H1 (cell line): ENCODE data around the gene OIP5.

Source experiments
- EZH2 ChIP-seq: fragments of 200-600 bp; sonication (generic); IDR thresholded peaks from 2 replicates; pipeline ENCODE4 v1.7.1; 2012; ENCODE audit warnings: low read depth, mild to moderate bottlenecking, moderate library complexity, low read length, inconsistent platforms; ENCODE audit not compliant: severe bottlenecking
- JUND ChIP-seq: IDR thresholded peaks from 2 replicates; pipeline ENCODE4 v1.6.1; 2011; ENCODE audit warnings: mild to moderate bottlenecking, improper control_type of control experiment, low read length
- NRF1 ChIP-seq: IDR thresholded peaks from 2 replicates; pipeline ENCODE4 v1.6.1; 2011; ENCODE audit warnings: mild to moderate bottlenecking, low read depth, low read length, improper control_type of control experiment
- PHF8 ChIP-seq: fragments of 200-600 bp; sonication (generic); conservative IDR thresholded peaks from 2 replicates; pipeline ENCODE4 v1.7.1; 2012; ENCODE audit warnings: low read depth, mild to moderate bottlenecking, inconsistent platforms, low read length, moderate library complexity
- POLR2A ChIP-seq, 2 experiments: IDR thresholded peaks; 1 replicate in 1 of 2; 2 replicates in 1 of 2; pipeline ENCODE4 v1.6.1; 2011; ENCODE audit warnings: low read depth in 2 of 2, low read length in 2 of 2, mild to moderate bottlenecking in 2 of 2; ENCODE audit errors: control extremely low read depth in 1 of 2
- POLR2AphosphoS5 ChIP-seq: IDR thresholded peaks from 2 replicates; pipeline ENCODE4 v1.6.1; 2011; ENCODE audit warnings: low read depth, low read length
- RAD21 ChIP-seq, 2 experiments: IDR thresholded peaks in 1 of 2; conservative IDR thresholded peaks in 1 of 2; 2 replicates each; pipeline ENCODE4 v1.6.1; 2011; ENCODE audit warnings: low read depth in 2 of 2, low read length in 2 of 2, improper control_type of control experiment in 1 of 2, inconsistent platforms in 1 of 2, mild to moderate bottlenecking in 1 of 2, moderate library complexity in 1 of 2
- RFX5 ChIP-seq: IDR thresholded peaks from 2 replicates; pipeline ENCODE4 v1.6.1; 2011; ENCODE audit warnings: low read depth, low read length, improper control_type of control experiment, borderline replicate concordance
- SP1 ChIP-seq: IDR thresholded peaks from 2 replicates; pipeline ENCODE4 v1.6.1; 2011; ENCODE audit warnings: low read depth, low read length
- SUZ12 ChIP-seq: fragments of 200-600 bp; sonication (generic); IDR thresholded peaks from 2 replicates; pipeline ENCODE4 v1.6.1; 2012; ENCODE audit warnings: mild to moderate bottlenecking, inconsistent platforms, low read length, moderate library complexity, mixed read lengths
- TF ChIP-seq, protein P1 (sequence below), 3 experiments: IDR thresholded peaks; 1 replicate in 2 of 3; 2 replicates in 1 of 3; pipeline versions ENCODE4 v1.5.1 to v1.6.1; 2011; ENCODE audit warnings: low read length in 3 of 3, mild to moderate bottlenecking in 3 of 3, inconsistent platforms in 2 of 3, low read depth in 1 of 3, moderate library complexity in 1 of 3; ENCODE audit not compliant: insufficient read depth in 1 of 3; ENCODE audit errors: control extremely low read depth in 1 of 3
- TF ChIP-seq, protein P2 (sequence below): fragments of 300-600 bp; sonication (generic); IDR thresholded peaks from 2 replicates; pipeline ENCODE4 v1.7.1; 2012; ENCODE audit warnings: low read length, moderate library complexity, mild to moderate bottlenecking, inconsistent platforms; ENCODE audit not compliant: insufficient replicate concordance

DNA sequence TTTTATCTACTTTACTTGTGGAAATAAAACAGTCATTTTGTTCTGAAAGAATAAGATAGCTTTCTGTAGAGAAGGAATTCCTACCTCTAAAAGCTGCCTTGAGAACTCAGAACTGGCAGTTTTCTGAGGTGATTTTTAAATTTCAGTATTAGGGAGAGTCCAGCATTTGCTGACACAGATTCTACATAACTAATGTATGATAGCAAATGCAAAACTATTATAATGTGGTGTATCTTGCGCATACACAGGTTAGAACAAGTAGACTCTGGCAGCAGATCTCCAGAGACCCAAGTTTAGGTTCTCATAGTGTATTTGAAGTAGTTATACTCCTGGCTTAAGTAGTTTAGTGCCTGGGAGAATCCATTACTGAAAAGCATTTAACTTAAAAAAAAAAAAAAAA lies 30.8 kb downstream of the OIP5 start:
- TF ChIP-seq RAD21 (IDR thresholded peaks at IDR 0.05 in 1 of 2, conservative IDR thresholded peaks at IDR 0.05 in 1 of 2; ENCODE audit: low read depth in 2 of 2, low read length in 2 of 2), result no peak
- TF ChIP-seq, protein P1, sequence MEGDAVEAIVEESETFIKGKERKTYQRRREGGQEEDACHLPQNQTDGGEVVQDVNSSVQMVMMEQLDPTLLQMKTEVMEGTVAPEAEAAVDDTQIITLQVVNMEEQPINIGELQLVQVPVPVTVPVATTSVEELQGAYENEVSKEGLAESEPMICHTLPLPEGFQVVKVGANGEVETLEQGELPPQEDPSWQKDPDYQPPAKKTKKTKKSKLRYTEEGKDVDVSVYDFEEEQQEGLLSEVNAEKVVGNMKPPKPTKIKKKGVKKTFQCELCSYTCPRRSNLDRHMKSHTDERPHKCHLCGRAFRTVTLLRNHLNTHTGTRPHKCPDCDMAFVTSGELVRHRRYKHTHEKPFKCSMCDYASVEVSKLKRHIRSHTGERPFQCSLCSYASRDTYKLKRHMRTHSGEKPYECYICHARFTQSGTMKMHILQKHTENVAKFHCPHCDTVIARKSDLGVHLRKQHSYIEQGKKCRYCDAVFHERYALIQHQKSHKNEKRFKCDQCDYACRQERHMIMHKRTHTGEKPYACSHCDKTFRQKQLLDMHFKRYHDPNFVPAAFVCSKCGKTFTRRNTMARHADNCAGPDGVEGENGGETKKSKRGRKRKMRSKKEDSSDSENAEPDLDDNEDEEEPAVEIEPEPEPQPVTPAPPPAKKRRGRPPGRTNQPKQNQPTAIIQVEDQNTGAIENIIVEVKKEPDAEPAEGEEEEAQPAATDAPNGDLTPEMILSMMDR (IDR thresholded peaks at IDR 0.05; ENCODE audit: control extremely low read depth in 1 of 3, insufficient read depth in 1 of 3, low read depth in 1 of 3, low read length in 3 of 3), result no peak
- TF ChIP-seq POLR2A (IDR thresholded peaks at IDR 0.05; ENCODE audit: control extremely low read depth in 1 of 2, low read depth in 2 of 2, low read length in 2 of 2), result no peak
- TF ChIP-seq EZH2, result no peak
- no peak for TF ChIP-seq RFX5
- TF ChIP-seq SP1, result no peak
- no peak for TF ChIP-seq POLR2AphosphoS5
- no peak for TF ChIP-seq SUZ12
- no peak for TF ChIP-seq PHF8
- TF ChIP-seq NRF1, result no peak
- TF ChIP-seq JUND, result no peak
- TF ChIP-seq, protein P2, sequence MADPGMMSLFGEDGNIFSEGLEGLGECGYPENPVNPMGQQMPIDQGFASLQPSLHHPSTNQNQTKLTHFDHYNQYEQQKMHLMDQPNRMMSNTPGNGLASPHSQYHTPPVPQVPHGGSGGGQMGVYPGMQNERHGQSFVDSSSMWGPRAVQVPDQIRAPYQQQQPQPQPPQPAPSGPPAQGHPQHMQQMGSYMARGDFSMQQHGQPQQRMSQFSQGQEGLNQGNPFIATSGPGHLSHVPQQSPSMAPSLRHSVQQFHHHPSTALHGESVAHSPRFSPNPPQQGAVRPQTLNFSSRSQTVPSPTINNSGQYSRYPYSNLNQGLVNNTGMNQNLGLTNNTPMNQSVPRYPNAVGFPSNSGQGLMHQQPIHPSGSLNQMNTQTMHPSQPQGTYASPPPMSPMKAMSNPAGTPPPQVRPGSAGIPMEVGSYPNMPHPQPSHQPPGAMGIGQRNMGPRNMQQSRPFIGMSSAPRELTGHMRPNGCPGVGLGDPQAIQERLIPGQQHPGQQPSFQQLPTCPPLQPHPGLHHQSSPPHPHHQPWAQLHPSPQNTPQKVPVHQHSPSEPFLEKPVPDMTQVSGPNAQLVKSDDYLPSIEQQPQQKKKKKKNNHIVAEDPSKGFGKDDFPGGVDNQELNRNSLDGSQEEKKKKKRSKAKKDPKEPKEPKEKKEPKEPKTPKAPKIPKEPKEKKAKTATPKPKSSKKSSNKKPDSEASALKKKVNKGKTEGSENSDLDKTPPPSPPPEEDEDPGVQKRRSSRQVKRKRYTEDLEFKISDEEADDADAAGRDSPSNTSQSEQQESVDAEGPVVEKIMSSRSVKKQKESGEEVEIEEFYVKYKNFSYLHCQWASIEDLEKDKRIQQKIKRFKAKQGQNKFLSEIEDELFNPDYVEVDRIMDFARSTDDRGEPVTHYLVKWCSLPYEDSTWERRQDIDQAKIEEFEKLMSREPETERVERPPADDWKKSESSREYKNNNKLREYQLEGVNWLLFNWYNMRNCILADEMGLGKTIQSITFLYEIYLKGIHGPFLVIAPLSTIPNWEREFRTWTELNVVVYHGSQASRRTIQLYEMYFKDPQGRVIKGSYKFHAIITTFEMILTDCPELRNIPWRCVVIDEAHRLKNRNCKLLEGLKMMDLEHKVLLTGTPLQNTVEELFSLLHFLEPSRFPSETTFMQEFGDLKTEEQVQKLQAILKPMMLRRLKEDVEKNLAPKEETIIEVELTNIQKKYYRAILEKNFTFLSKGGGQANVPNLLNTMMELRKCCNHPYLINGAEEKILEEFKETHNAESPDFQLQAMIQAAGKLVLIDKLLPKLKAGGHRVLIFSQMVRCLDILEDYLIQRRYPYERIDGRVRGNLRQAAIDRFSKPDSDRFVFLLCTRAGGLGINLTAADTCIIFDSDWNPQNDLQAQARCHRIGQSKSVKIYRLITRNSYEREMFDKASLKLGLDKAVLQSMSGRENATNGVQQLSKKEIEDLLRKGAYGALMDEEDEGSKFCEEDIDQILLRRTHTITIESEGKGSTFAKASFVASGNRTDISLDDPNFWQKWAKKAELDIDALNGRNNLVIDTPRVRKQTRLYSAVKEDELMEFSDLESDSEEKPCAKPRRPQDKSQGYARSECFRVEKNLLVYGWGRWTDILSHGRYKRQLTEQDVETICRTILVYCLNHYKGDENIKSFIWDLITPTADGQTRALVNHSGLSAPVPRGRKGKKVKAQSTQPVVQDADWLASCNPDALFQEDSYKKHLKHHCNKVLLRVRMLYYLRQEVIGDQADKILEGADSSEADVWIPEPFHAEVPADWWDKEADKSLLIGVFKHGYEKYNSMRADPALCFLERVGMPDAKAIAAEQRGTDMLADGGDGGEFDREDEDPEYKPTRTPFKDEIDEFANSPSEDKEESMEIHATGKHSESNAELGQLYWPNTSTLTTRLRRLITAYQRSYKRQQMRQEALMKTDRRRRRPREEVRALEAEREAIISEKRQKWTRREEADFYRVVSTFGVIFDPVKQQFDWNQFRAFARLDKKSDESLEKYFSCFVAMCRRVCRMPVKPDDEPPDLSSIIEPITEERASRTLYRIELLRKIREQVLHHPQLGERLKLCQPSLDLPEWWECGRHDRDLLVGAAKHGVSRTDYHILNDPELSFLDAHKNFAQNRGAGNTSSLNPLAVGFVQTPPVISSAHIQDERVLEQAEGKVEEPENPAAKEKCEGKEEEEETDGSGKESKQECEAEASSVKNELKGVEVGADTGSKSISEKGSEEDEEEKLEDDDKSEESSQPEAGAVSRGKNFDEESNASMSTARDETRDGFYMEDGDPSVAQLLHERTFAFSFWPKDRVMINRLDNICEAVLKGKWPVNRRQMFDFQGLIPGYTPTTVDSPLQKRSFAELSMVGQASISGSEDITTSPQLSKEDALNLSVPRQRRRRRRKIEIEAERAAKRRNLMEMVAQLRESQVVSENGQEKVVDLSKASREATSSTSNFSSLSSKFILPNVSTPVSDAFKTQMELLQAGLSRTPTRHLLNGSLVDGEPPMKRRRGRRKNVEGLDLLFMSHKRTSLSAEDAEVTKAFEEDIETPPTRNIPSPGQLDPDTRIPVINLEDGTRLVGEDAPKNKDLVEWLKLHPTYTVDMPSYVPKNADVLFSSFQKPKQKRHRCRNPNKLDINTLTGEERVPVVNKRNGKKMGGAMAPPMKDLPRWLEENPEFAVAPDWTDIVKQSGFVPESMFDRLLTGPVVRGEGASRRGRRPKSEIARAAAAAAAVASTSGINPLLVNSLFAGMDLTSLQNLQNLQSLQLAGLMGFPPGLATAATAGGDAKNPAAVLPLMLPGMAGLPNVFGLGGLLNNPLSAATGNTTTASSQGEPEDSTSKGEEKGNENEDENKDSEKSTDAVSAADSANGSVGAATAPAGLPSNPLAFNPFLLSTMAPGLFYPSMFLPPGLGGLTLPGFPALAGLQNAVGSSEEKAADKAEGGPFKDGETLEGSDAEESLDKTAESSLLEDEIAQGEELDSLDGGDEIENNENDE, result no peak
